GM06990 (cell line): ENCODE results near the gene GPR83.

Experiments
- DNase-seq: peaks from one replicate; pipeline ENCODE4 v3.0.0-alpha.2; 2011; ENCODE audit not compliant: insufficient read length; ENCODE audit errors: extremely low read depth
- H3K27me3 ChIP-seq: replicated peaks from 2 replicates; pipeline ENCODE4 v1.6.0; 2011; ENCODE audit warnings: low read length; ENCODE audit not compliant: control insufficient read depth, insufficient read depth
- H3K36me3 ChIP-seq: 2 replicates; pipeline ENCODE4 v1.5.1; 2011; ENCODE audit warnings: low read length; ENCODE audit not compliant: control insufficient read depth, insufficient read depth
- H3K4me3 ChIP-seq: replicated peaks from 2 replicates; pipeline ENCODE4 v1.5.1; 2011; ENCODE audit warnings: low read depth, mild to moderate bottlenecking, control low read depth, low read length
- TF ChIP-seq, protein P1 (sequence below): IDR thresholded peaks from 2 replicates; pipeline ENCODE4 v1.5.1; 2011; ENCODE audit warnings: low read length, control low read depth, mild to moderate bottlenecking, inconsistent platforms; ENCODE audit not compliant: insufficient read depth, poor library complexity, severe bottlenecking

Gene GPR83

DNA sequence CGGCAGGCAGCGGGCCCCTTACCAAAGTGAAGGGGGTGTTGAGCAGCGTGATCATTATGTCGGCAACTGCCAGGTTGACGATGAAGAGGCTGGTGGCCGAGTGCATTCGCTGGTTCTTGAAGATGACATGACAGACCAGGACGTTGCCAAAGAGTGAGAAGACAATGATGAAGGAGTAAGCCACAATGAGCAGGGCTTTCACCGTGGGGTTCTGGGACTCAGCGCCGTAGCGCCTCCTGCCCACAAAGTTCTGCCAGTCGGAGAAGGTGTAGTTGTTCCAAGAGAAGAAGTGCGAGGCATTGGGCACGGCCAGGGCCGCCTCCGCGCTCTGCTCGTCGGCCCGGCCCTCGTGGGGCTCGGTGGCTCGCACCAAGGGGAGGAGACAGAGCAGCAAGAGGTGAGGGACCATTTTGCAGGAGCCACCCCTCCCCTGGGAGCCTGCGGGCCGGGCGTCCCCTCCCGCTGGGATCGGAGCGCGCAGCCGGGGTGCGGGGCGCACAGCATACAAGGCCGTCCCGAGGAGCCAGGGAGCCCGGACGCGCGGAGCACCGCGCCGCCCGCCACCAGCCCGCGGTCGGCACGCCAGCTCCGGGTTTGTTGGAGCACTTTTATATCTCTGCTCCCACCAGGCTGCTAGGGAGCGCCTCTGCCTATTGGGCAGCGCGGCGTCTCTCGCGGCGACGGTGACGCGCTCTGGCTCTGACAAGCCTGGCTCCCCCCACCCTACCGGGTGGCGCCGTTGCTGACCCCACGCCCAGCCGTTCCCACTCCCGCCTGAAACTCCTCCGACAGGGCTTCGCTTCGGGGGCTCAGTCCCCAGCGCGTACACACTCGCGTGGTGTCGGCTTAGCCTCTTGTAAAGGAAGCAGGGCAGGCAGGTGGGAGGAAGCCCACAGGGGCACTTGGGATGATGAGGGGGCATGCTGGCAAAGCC, at the start of gene GPR83:
GPR83 (minus strand) TSS at position 581 of the 934 bp plus-strand sequence; CDS start at position 409, 172 bp downstream.
- Histone ChIP-seq H3K27me3 (no peaks in the 10 kb centered on the region), H3K36me3 (no peaks in the 10 kb centered on the region), H3K4me3 (no peak within 1 kb of the TSS)
- DNase-seq: peak; percentile 26
- TF ChIP-seq, protein P1, sequence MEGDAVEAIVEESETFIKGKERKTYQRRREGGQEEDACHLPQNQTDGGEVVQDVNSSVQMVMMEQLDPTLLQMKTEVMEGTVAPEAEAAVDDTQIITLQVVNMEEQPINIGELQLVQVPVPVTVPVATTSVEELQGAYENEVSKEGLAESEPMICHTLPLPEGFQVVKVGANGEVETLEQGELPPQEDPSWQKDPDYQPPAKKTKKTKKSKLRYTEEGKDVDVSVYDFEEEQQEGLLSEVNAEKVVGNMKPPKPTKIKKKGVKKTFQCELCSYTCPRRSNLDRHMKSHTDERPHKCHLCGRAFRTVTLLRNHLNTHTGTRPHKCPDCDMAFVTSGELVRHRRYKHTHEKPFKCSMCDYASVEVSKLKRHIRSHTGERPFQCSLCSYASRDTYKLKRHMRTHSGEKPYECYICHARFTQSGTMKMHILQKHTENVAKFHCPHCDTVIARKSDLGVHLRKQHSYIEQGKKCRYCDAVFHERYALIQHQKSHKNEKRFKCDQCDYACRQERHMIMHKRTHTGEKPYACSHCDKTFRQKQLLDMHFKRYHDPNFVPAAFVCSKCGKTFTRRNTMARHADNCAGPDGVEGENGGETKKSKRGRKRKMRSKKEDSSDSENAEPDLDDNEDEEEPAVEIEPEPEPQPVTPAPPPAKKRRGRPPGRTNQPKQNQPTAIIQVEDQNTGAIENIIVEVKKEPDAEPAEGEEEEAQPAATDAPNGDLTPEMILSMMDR: no peak

GRCh38 chr11:94450048-94450447, 48.8 kb upstream of the GPR83 start:
- TF ChIP-seq, protein P1: no peak
- no peaks in the 10 kb centered on the region for H3K27me3 ChIP-seq
- H3K4me3 ChIP-seq: no peak overlapping the region
- no peaks in the 10 kb centered on the region; the same call in none of the 2 replicates for H3K36me3 ChIP-seq
- no peak for DNase-seq

DNA sequence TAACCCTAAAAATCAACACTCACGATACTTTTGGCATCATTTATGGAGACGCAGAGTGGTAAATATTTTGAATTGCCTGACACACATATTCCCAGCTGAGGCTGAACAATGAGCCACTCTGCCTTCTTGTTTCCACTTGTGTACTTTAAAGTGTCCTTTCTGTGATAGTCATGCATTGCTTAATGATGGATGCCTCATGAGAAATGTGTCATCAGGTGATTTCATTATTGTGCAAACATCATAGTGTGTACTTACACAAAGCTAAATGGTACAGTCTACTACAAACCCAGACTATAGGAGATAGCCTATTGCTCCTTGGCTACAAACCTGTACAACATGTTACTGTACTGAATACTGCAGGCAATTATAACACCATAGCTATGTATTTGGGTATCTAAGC, 48.2 kb upstream of the GPR83 start:
- DNase-seq: no peak
- TF ChIP-seq, protein P1: no peak
- Histone ChIP-seq H3K27me3 (no peaks in the 10 kb centered on the region), H3K36me3 (no peaks in the 10 kb centered on the region; the same call in none of the 2 replicates), H3K4me3 (no peak overlapping the region)

- no peak overlapping the region for H3K4me3 ChIP-seq
- DNase-seq: no peak
- no peaks in the 10 kb centered on the region for H3K27me3 ChIP-seq
- H3K36me3 ChIP-seq: no peaks in the 10 kb centered on the region; the same call in none of the 2 replicates
- TF ChIP-seq, protein P1: no peak
Observed at GRCh38 chr11:94449029-94449428, 47.8 kb upstream of the GPR83 start.

- Histone ChIP-seq H3K27me3 (no peaks in the 10 kb centered on the region), H3K4me3 (no peak overlapping the region), H3K36me3 (no peaks in the 10 kb centered on the region; the same call in none of the 2 replicates)
- TF ChIP-seq, protein P1: no peak
- no peak for DNase-seq
Observed at GRCh38 chr11:94447149-94447548, 45.9 kb upstream of the GPR83 start.
